Stimulated activated CD4-positive, alpha-beta T cell treated with anti-CD3 and anti-CD28 coated beads, Interleukin-12 subunit alpha, Interleukin-12 subunit beta, amount 100 ng/mL, for 48 hours (primary cell): ENCODE measurements around the gene TECR.
"Not testable (repeated sequence)": the region's sequence is repeated elsewhere in the genome, so short reads cannot be mapped to it uniquely, and the experiment has no call there.

Source experiments
- DNase-seq, 3 donors: peaks; one replicate each; pipeline ENCODE4 v3.0.0-alpha.2; 2020; ENCODE audit warnings: low read depth in 2 of 3, low spot score in 1 of 3

TECR gene

GRCh38 chr19:14529254-14530004 is at the start of gene TECR:
Gene TECR, plus strand, starts transcription at chr19:14529594. Its CDS starts 103 bp downstream, at chr19:14529697.
- peak; percentile 100 for DNase-seq

GRCh38 chr19:14479975-14480699 is 49.3 kb upstream of the TECR start:
- DNase-seq = peak; percentile 48 to 75 (median 57)

- DNase-seq = no peak
Observed at GRCh38 chr19:14480700-14481079, 48.7 kb upstream of the TECR start.

- no peak for DNase-seq
Observed at GRCh38 chr19:14482172-14482941, 47.0 kb upstream of the TECR start.

- no peak for DNase-seq
Observed at GRCh38 chr19:14487370-14488125, 41.8 kb upstream of the TECR start.

GRCh38 chr19:14492756-14493337 is 36.5 kb upstream of the TECR start:
- DNase-seq = no peak

GRCh38 chr19:14494411-14494810 is 35.0 kb upstream of the TECR start:
- no peak for DNase-seq

GRCh38 chr19:14494910-14495671 is 34.3 kb upstream of the TECR start:
- no peak for DNase-seq

- no peak for DNase-seq
Observed at GRCh38 chr19:14495672-14496028, 33.7 kb upstream of the TECR start.

- peak; percentile 62 to 83 (median 68) for DNase-seq
Observed at GRCh38 chr19:14496029-14496833, 33.2 kb upstream of the TECR start, which contains the start of gene GIPC1. Gene GIPC1, minus strand, starts transcription at chr19:14496127. Its CDS starts 13,151 bp downstream, at chr19:14482976.

GRCh38 chr19:14496834-14497227 is 32.6 kb upstream of the TECR start:
- no peak for DNase-seq

GRCh38 chr19:14497228-14497921 is 32.0 kb upstream of the TECR start:
- DNase-seq = no peak

GRCh38 chr19:14502334-14503092 is 26.9 kb upstream of the TECR start:
- no peak for DNase-seq

GRCh38 chr19:14503285-14503684 is 26.1 kb upstream of the TECR start:
- no peak for DNase-seq

GRCh38 chr19:14504575-14504974 is 24.8 kb upstream of the TECR start:
- not testable (repeated sequence) for DNase-seq

- DNase-seq = peak; percentile 60 to 76 (median 73)
Observed at GRCh38 chr19:14505488-14506239, 23.7 kb upstream of the TECR start.
